Thyroid gland (tissue), 4 donors: ENCODE results near the gene GNMT. TPM values are rescaled to one million over a fixed set of nuclear protein-coding genes. Genes with fewer than 3 reads are reported as not detected.
A peak's percentile ranks its signal among the peaks of the same experiment; 100 is the strongest.

Source experiments
- DNase-seq, 2 donors: peaks; one replicate each; pipeline ENCODE4 v3.0.0-alpha.2; 2019
- H3K27ac ChIP-seq, 3 donors: fragments of 200-600 bp; sonication (generic); 1 replicate in 2 of 3; 2 replicates in 1 of 3; pipeline ENCODE4 v1.5.1; 2016 to 2019; ENCODE audit warnings: mild to moderate bottlenecking in 1 of 3, moderate library complexity in 1 of 3
- H3K27me3 ChIP-seq: fragments of 200-600 bp; sonication (generic); one replicate; pipeline ENCODE4 v1.5.1; 2019
- H3K36me3 ChIP-seq, 2 donors: fragments of 200-600 bp; sonication (generic); one replicate each; pipeline ENCODE4 v1.5.1; 2016 to 2019
- H3K4me1 ChIP-seq, 2 donors: fragments of 200-600 bp; sonication (generic); one replicate each; pipeline ENCODE4 v1.5.1; 2017 to 2019
- H3K4me3 ChIP-seq, 3 donors: fragments of 200-600 bp; sonication (generic); replicated peaks in 1 of 3; 1 replicate in 2 of 3; 2 replicates in 1 of 3; pipeline ENCODE4 v1.5.1; 2016; ENCODE audit warnings: mild to moderate bottlenecking in 1 of 3
- H3K9me3 ChIP-seq: fragments of 200-600 bp; sonication (generic); one replicate; pipeline ENCODE4 v1.5.1; 2017
- CTCF ChIP-seq, 6 experiments: fragments of 200-600 bp in 3 of 6; fragments of 450-650 bp in 3 of 6; sonication (generic) in 3 of 6; IDR thresholded peaks; one replicate each; pipeline ENCODE4 v1.5.1; 2016 to 2019; ENCODE audit warnings: antibody characterized with exemption in 6 of 6, mild to moderate bottlenecking in 2 of 6, inconsistent platforms in 1 of 6, moderate library complexity in 1 of 6
- POLR2A ChIP-seq, 2 donors: fragments of 450-650 bp; IDR thresholded peaks; one replicate each; pipeline ENCODE4 v1.6.1; 2017; ENCODE audit warnings: antibody characterized with exemption in 2 of 2, mild to moderate bottlenecking in 2 of 2, moderate library complexity in 1 of 2
- WGBS, 2 donors: methylation state at CpG; one replicate each; pipeline ENCODE4 v1.1.5; 2017; 5-methylcytosine and 5-hydroxymethylcytosine counted together
- intact Hi-C: fragments of 100-400 bp; cut with DNase I; formaldehyde crosslinking; loops from one replicate; pipeline ENCODE4 v1.15.1; 2023
- total RNA-seq, 4 donors: library from RNA; depleted of rRNA; stranded (reverse); fragments of >200 nt; gene quantifications; one replicate each; pipeline ENCODE4 v1.2.3, GENCODE V29; 2016

The GNMT gene
- total RNA-seq, 4 donors from 2014 or later, result 0.98 to 7.5 (median 2.5) TPM

DNA sequence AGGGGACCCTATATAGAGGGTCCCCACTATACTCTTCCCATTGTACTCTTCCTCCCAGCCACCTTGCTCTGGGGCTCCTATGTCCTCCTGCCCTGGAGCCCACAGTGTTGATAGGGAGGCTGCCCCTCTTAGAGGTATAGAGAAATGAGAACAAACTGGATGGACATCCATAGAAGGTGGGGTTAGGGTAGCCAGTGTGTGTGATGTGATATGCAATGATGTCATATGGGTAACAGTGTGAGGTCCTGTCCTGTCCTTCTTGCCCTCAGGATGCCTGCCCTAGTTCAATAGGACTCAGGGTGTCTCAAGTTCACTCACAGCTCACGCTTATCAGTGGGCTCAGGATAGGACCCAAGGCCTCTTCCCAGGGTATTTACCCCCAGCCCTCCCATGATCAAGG is 44.3 kb upstream of the GNMT start:
- intact Hi-C loops, result no loop called here
- Histone ChIP-seq H3K4me3 (no peak overlapping the region), H3K27me3 (no peaks in the 10 kb centered on the region), H3K27ac (no peak overlapping the region), H3K4me1 (peaks cover 0 to 5% of the 10 kb centered on the region in 2 donors), H3K9me3 (no peaks in the 10 kb centered on the region), H3K36me3 (no peaks in the 10 kb centered on the region)
- no peak for DNase-seq
- no peak for TF ChIP-seq CTCF (IDR thresholded peaks at IDR 0.05)
- TF ChIP-seq POLR2A (IDR thresholded peaks at IDR 0.05), result no peak
- 80 to 83% methylated on average over 1 of the region's 1 CpG for WGBS, 2 donors

- TF ChIP-seq CTCF (IDR thresholded peaks at IDR 0.05) (no peak), POLR2A (IDR thresholded peaks at IDR 0.05) (no peak)
- H3K4me3 ChIP-seq, result no peak overlapping the region
- WGBS, 2 donors, result 64 to 76% methylated on average over 6 of the region's 6 CpGs
- no peak for DNase-seq
- H3K27ac ChIP-seq, result no peak overlapping the region
- no peaks in the 10 kb centered on the region for H3K9me3 ChIP-seq
- no peaks in the 10 kb centered on the region for H3K4me1 ChIP-seq
- no peaks in the 10 kb centered on the region for H3K36me3 ChIP-seq
- peaks cover 3% of the 10 kb centered on the region for H3K27me3 ChIP-seq
- intact Hi-C loops, result no loop called here
Measured at GRCh38 chr6:42921801-42922200, 38.8 kb upstream of the GNMT start.

GRCh38 chr6:42923666-42924065 is 36.9 kb upstream of the GNMT start:
- no peak overlapping the region for H3K4me3 ChIP-seq
- H3K36me3 ChIP-seq, result no peaks in the 10 kb centered on the region
- 77% methylated on average over 2 of the region's 2 CpGs for WGBS, 2 donors
- TF ChIP-seq CTCF (IDR thresholded peaks at IDR 0.05) (no peak), POLR2A (IDR thresholded peaks at IDR 0.05) (no peak)
- DNase-seq, result no peak
- peaks cover 5 to 6% of the 10 kb centered on the region in 2 donors for H3K4me1 ChIP-seq
- H3K27ac ChIP-seq, result no peak overlapping the region
- no peaks in the 10 kb centered on the region for H3K9me3 ChIP-seq
- intact Hi-C loops, result no loop called here
- H3K27me3 ChIP-seq, result peaks cover 3% of the 10 kb centered on the region

GRCh38 chr6:42925248-42925857 is 35.2 kb upstream of the GNMT start:
- no peak overlapping the region for H3K4me3 ChIP-seq
- TF ChIP-seq POLR2A (IDR thresholded peaks at IDR 0.05) (no peak), CTCF (IDR thresholded peaks at IDR 0.05) (no peak)
- no peaks in the 10 kb centered on the region for H3K9me3 ChIP-seq
- H3K36me3 ChIP-seq, result no peaks in the 10 kb centered on the region
- peaks cover 9 to 11% of the 10 kb centered on the region in 2 donors for H3K4me1 ChIP-seq
- DNase-seq, result no peak
- H3K27me3 ChIP-seq, result peaks cover 3% of the 10 kb centered on the region
- intact Hi-C loops, result no loop called here
- 36 to 60% methylated on average over 6 to 7 of the region's 23 CpGs for WGBS, 2 donors
- H3K27ac ChIP-seq, result no peak overlapping the region

DNA sequence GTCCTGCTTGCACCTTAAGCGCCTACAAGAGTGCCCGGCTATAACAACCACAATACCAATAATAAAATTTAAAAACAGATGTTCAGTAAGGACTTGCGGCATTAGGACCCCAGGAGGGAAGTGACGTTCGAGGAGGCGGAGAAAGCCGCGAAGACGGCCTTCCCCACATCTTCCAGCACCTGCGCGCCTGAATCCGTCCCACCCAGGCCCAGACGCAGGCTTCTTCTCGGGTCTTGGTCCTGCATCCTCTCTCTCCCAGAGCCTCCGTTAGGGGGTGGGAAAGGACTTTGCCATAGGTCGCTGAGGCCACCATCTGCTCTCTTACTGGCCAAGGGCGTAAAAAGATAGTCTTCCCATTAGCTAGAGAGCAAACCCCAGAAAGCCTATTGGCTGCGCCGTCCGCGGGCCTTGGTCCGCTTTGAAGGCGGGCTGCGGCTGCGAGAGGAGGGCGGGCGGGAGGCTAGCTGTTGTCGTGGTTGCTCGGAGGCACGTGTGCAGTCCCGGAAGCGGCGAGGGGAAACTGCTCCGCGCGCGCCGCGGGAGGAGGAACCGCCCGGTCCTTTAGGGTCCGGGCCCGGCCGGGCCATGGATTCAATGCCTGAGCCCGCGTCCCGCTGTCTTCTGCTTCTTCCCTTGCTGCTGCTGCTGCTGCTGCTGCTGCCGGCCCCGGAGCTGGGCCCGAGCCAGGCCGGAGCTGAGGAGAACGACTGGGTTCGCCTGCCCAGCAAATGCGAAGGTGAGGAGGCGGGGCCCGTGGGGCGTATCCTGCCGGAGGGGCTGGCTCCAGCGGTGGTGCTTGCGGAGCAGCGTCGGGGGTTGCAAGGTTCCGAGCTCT is 31.4 kb upstream of the GNMT start, which contains the start of gene CNPY3:
Gene CNPY3 (plus strand): TSS at position 495 of the 835 bp plus-strand sequence. CDS start 91 bp downstream, at position 586.
- Histone ChIP-seq H3K9me3 (no peaks in the 10 kb centered on the region), H3K27ac (peak within 1 kb of the TSS; percentile 81 to 92 (median 89)), H3K36me3 (no peaks in the 10 kb centered on the region), H3K27me3 (peaks cover 3% of the 10 kb centered on the region), H3K4me3 (peak within 1 kb of the TSS; percentile 16 to 75 (median 29)), H3K4me1 (peaks cover 12 to 18% of the 10 kb centered on the region in 2 donors)
- peak; percentile 92 to 95 for DNase-seq
- intact Hi-C loops, result no loop called here
- 0% methylated on average over 15 to 25 of the region's 63 CpGs for WGBS, 2 donors
- TF ChIP-seq CTCF (IDR thresholded peaks at IDR 0.05) (no peak), POLR2A (IDR thresholded peaks at IDR 0.05) (peak in 1 of 2 donors; percentile 67)
